Transverse colon (tissue), 4 donors: Measurements from ENCODE around the gene BCAM. TPM values are rescaled to one million over a fixed set of nuclear protein-coding genes. Genes with fewer than 3 reads are reported as not detected.

Experiments
- DNase-seq: peaks from one replicate; pipeline ENCODE4 v3.0.0-alpha.2; 2019
- H3K27ac ChIP-seq, 4 donors: fragments of 200-600 bp; sonication (generic); 2 replicates each; pipeline ENCODE4 v1.5.1; 2016 to 2018; ENCODE audit warnings: inconsistent platforms in 4 of 4
- H3K27me3 ChIP-seq: fragments of 200-600 bp; sonication (generic); 2 replicates; pipeline ENCODE4 v1.5.1; 2017; ENCODE audit warnings: inconsistent platforms
- H3K36me3 ChIP-seq, 4 donors: fragments of 200-600 bp; sonication (generic); 2 replicates each; pipeline ENCODE4 v1.5.1; 2017 to 2019; ENCODE audit warnings: inconsistent platforms in 4 of 4
- H3K4me1 ChIP-seq, 4 donors: fragments of 200-600 bp; sonication (generic); 2 replicates each; pipeline ENCODE4 v1.5.1; 2017 to 2020; ENCODE audit warnings: inconsistent platforms in 4 of 4
- H3K4me3 ChIP-seq, 4 donors: fragments of 200-600 bp; sonication (generic); 1 replicate in 1 of 4; 2 replicates in 3 of 4; pipeline versions ENCODE4 v1.5.1 to v1.6.1; 2017 to 2019; ENCODE audit warnings: inconsistent platforms in 4 of 4
- H3K9me3 ChIP-seq, 2 donors: fragments of 200-600 bp; sonication (generic); 2 replicates each; pipeline ENCODE4 v1.5.1; 2017 to 2019; ENCODE audit warnings: inconsistent platforms in 2 of 2
- CTCF ChIP-seq, 5 experiments: fragments of 200-600 bp in 3 of 5; fragments of 450-650 bp in 2 of 5; sonication (generic) in 3 of 5; IDR thresholded peaks; 1 replicate in 2 of 5; 2 replicates in 3 of 5; pipeline ENCODE4 v1.5.1; 2016 to 2017; ENCODE audit warnings: antibody characterized with exemption in 5 of 5, inconsistent platforms in 3 of 5, mild to moderate bottlenecking in 2 of 5, moderate library complexity in 1 of 5
- EP300 ChIP-seq: sonication (generic); formaldehyde crosslinking; IDR thresholded peaks from one replicate; pipeline ENCODE4 v1.6.1; 2017; ENCODE audit warnings: antibody characterized with exemption, low read depth
- POLR2A ChIP-seq: fragments of 450-650 bp; IDR thresholded peaks from one replicate; pipeline ENCODE4 v1.6.1; 2016; ENCODE audit warnings: antibody characterized with exemption, mild to moderate bottlenecking, moderate library complexity
- POLR2AphosphoS5 ChIP-seq, 3 donors: sonication (generic); formaldehyde crosslinking; IDR thresholded peaks; one replicate each; pipeline ENCODE4 v1.6.1; 2016; ENCODE audit warnings: antibody characterized with exemption in 3 of 3
- WGBS, 2 donors: methylation state at CpG; one replicate each; pipeline ENCODE4 v1.1.5; 2018; ENCODE audit warnings: low coverage in 1 of 2; 5-methylcytosine and 5-hydroxymethylcytosine counted together
- in situ Hi-C, 4 donors: fragments of 200-750 bp; cut with MboI; loops; one replicate each; pipeline versions ENCODE4 v1.15.0 to v1.15.1; 2017; ENCODE audit warnings: low sequenced_read_pairs in 3 of 4, low pct_ligation_motif_present in 1 of 4, low pct_unique_long_range_greater_than_20kb in 1 of 4
- intact Hi-C: fragments of 100-400 bp; cut with DNase I; formaldehyde crosslinking; loops from one replicate; pipeline ENCODE4 v1.15.1; 2023; ENCODE audit warnings: low total_unique reads
- total RNA-seq, 4 donors: library from RNA; depleted of rRNA; stranded (reverse); fragments of >200 nt; gene quantifications; one replicate each; pipeline ENCODE4 v1.1.0, GENCODE V29; 2016

Gene BCAM
- total RNA-seq, 4 donors from 2014 or later, result 7.9 to 95.1 (median 23.1) TPM

GRCh38 chr19:44810234-44811121 is 1.6 kb downstream of the BCAM start:
- Histone ChIP-seq H3K9me3 (no peaks in the 10 kb centered on the region), H3K4me1 (peaks cover 15 to 26% (median 22%) of the 10 kb centered on the region in 4 donors), H3K36me3 (no peaks in the 10 kb centered on the region), H3K27me3 (peaks cover 3% of the 10 kb centered on the region), H3K27ac (no peak overlapping the region), H3K4me3 (no peak overlapping the region)
- WGBS, 2 donors, result 81 to 95% methylated on average over 4 to 13 of the region's 13 CpGs
- intact Hi-C loops (no loop called here), in situ Hi-C loops (no loop called here)
- TF ChIP-seq POLR2A (no peak), POLR2AphosphoS5 (IDR thresholded peaks at IDR 0.05) (no peak), EP300 (no peak), CTCF (IDR thresholded peaks at IDR 0.05) (no peak)
- no peak for DNase-seq

GRCh38 chr19:44811122-44811419 is 2.2 kb downstream of the BCAM start:
- Histone ChIP-seq H3K27ac (no peak overlapping the region), H3K36me3 (no peaks in the 10 kb centered on the region), H3K9me3 (no peaks in the 10 kb centered on the region), H3K27me3 (peaks cover 3% of the 10 kb centered on the region), H3K4me1 (peaks cover 15 to 26% (median 22%) of the 10 kb centered on the region in 4 donors), H3K4me3 (no peak overlapping the region)
- WGBS, 2 donors, result 85% methylated on average over 7 of the region's 7 CpGs; no CpG with 5 or more reads in 1 of the 2 donors
- intact Hi-C loops (no loop called here), in situ Hi-C loops (no loop called here)
- no peak for DNase-seq
- TF ChIP-seq CTCF (IDR thresholded peaks at IDR 0.05) (no peak), POLR2AphosphoS5 (IDR thresholded peaks at IDR 0.05) (no peak), POLR2A (no peak), EP300 (no peak)

- Histone ChIP-seq H3K27ac (no peak overlapping the region), H3K36me3 (no peaks in the 10 kb centered on the region), H3K9me3 (no peaks in the 10 kb centered on the region), H3K4me3 (no peak overlapping the region), H3K4me1 (peaks cover 15 to 26% (median 20%) of the 10 kb centered on the region in 4 donors), H3K27me3 (peaks cover 3% of the 10 kb centered on the region)
- in situ Hi-C loops (no loop called here), intact Hi-C loops (no loop called here)
- WGBS, 2 donors, result 92% methylated on average over 14 to 28 of the region's 28 CpGs
- TF ChIP-seq CTCF (IDR thresholded peaks at IDR 0.05), result no peak
- no peak for DNase-seq
These were observed 3.3 kb downstream of the BCAM start for GRCh38 chr19:44812142-44812718.

- TF ChIP-seq CTCF (IDR thresholded peaks at IDR 0.05), result no peak
- no peak for TF ChIP-seq POLR2AphosphoS5 (IDR thresholded peaks at IDR 0.05)
- no peak for TF ChIP-seq EP300
- TF ChIP-seq POLR2A, result no peak
- peaks cover 3% of the 10 kb centered on the region for H3K27me3 ChIP-seq
- no peak overlapping the region for H3K27ac ChIP-seq
- DNase-seq, result no peak
- no peaks in the 10 kb centered on the region for H3K36me3 ChIP-seq
- intact Hi-C loops (no loop called here), in situ Hi-C loops (no loop called here)
- no peaks in the 10 kb centered on the region for H3K9me3 ChIP-seq
- H3K4me1 ChIP-seq, result peaks cover 11 to 23% (median 17%) of the 10 kb centered on the region in 4 donors
- WGBS, 2 donors, result 91% methylated on average over 38 of the region's 38 CpGs; no CpG with 5 or more reads in 1 of the 2 donors
- H3K4me3 ChIP-seq, result no peak overlapping the region
These were observed 4.4 kb downstream of the BCAM start for GRCh38 chr19:44813070-44813840.
